Fibroblast of lung (primary cell): Measurements from ENCODE around the gene PIK3IP1. TPM values are rescaled to one million over a fixed set of nuclear protein-coding genes. Genes with fewer than 3 reads are reported as not detected.

Source experiments
- DNase-seq, 2 donors: peaks; one replicate each; pipeline versions ENCODE4 v3.0.0 to v3.0.0-alpha.2; 2010; ENCODE audit warnings: low read depth in 2 of 2
- H2AFZ ChIP-seq: 2 replicates; pipeline ENCODE4 v1.5.1; 2012; ENCODE audit warnings: low read length, control low read depth, inconsistent platforms
- H3K27ac ChIP-seq: 2 replicates; pipeline ENCODE4 v1.5.1; 2011; ENCODE audit warnings: low read length, control low read depth; ENCODE audit not compliant: insufficient read depth
- H3K27me3 ChIP-seq: 2 replicates; pipeline ENCODE4 v1.5.1; 2011; ENCODE audit warnings: mild to moderate bottlenecking, low read length; ENCODE audit not compliant: control insufficient read depth, insufficient read depth
- H3K36me3 ChIP-seq: 2 replicates; pipeline ENCODE4 v1.5.1; 2011; ENCODE audit warnings: low read length; ENCODE audit not compliant: control insufficient read depth, insufficient read depth
- H3K4me1 ChIP-seq: 2 replicates; pipeline ENCODE4 v1.5.1; 2011; ENCODE audit warnings: low read length; ENCODE audit not compliant: control insufficient read depth, insufficient read depth; ENCODE audit errors: extremely low read depth
- H3K4me2 ChIP-seq: 2 replicates; pipeline ENCODE4 v1.5.1; 2011; ENCODE audit warnings: low read length, control low read depth; ENCODE audit not compliant: insufficient read depth; ENCODE audit errors: extremely low read depth
- H3K4me3 ChIP-seq, 4 experiments: fragments of 200-600 bp in 1 of 4; sonication (generic) in 1 of 4; replicated peaks in 1 of 4; 2 replicates each; pipeline ENCODE4 v1.5.1; 2011 to 2016; ENCODE audit warnings: low read length in 4 of 4, low read depth in 3 of 4, mild to moderate bottlenecking in 3 of 4, control low read depth in 2 of 4, inconsistent platforms in 1 of 4, mixed read lengths in 1 of 4; ENCODE audit not compliant: insufficient read depth in 1 of 4; ENCODE audit errors: control extremely low read depth in 1 of 4
- H3K79me2 ChIP-seq: 2 replicates; pipeline ENCODE4 v1.5.1; 2012; ENCODE audit warnings: mild to moderate bottlenecking, low read length, inconsistent platforms; ENCODE audit not compliant: control insufficient read depth, insufficient read depth
- H3K9ac ChIP-seq: 2 replicates; pipeline ENCODE4 v1.5.1; 2011; ENCODE audit warnings: mild to moderate bottlenecking, low read length, control low read depth; ENCODE audit not compliant: insufficient read depth
- H3K9me3 ChIP-seq: 2 replicates; pipeline ENCODE4 v1.5.1; 2012; ENCODE audit warnings: low read depth, low read length; ENCODE audit not compliant: control insufficient read depth, insufficient read depth
- H4K20me1 ChIP-seq: 2 replicates; pipeline ENCODE4 v1.5.1; 2011; ENCODE audit warnings: low read length; ENCODE audit not compliant: control insufficient read depth, insufficient read depth; ENCODE audit errors: extremely low read depth
- EZH2 ChIP-seq: IDR thresholded peaks from 2 replicates; pipeline ENCODE4 v1.5.1; 2012; ENCODE audit warnings: low read length, control low read depth, mild to moderate bottlenecking; ENCODE audit errors: missing control alignments
- polyA plus RNA-seq, 2 donors: library from polyadenylated mRNA; depleted of rRNA in 1 of 2; stranded (reverse) in 1 of 2; unstranded in 1 of 2; fragments of >200 nt; gene quantifications; 2 replicates each; pipeline ENCODE4 v1.2.1, GENCODE V29; 2011 to 2012; ENCODE audit warnings: missing spikeins in 1 of 2
- total RNA-seq: library from RNA; depleted of rRNA; stranded (reverse); fragments of >200 nt; gene quantifications from 2 replicates; pipeline ENCODE4 v1.2.1, GENCODE V29; 2014
- TF ChIP-seq, protein P1 (sequence below), 2 donors: IDR thresholded peaks in 1 of 2; conservative IDR thresholded peaks in 1 of 2; 1 replicate in 1 of 2; 2 replicates in 1 of 2; pipeline ENCODE4 v1.5.1; 2011 to 2012; ENCODE audit warnings: low read length in 2 of 2, control low read depth in 1 of 2, inconsistent platforms in 1 of 2, low read depth in 1 of 2, mild to moderate bottlenecking in 1 of 2

PIK3IP1 gene
- total and polyA plus RNA-seq, 2 donors (not counting 1 experiment from before 2014, with no cell fraction given) = 32.1 to 81.6 TPM

DNA sequence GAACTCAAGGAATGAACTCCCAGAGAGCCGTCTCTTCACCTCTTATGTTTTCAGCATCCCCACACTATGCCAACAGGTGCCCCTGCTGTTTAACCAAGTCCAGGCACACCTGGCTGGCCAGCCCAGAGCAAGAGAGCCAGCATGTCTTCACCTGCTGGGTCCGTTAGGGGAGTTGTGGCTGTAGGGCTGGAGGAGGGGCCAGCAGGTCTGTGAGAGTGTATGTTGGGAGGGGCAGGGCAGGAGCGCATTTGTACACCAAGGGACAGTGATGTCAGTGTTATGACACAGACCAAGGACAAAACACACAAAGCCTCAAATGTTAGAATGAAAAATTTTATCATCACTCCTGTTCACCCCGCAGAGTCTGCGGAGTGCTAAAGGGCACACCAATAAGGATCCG lies 48.1 kb upstream of the PIK3IP1 start:
- Histone ChIP-seq H3K9ac (no peak overlapping the region), H3K4me2 (no peak overlapping the region), H3K27ac (no peak overlapping the region), H3K4me3 (no peak overlapping the region), H3K4me1 (peaks cover 12% of the 10 kb centered on the region), H4K20me1 (no peaks in the 10 kb centered on the region), H3K79me2 (no peaks in the 10 kb centered on the region), H2AFZ (no peak overlapping the region), H3K27me3 (no peaks in the 10 kb centered on the region), H3K9me3 (no peaks in the 10 kb centered on the region), H3K36me3 (peaks cover 16% of the 10 kb centered on the region)
- no peak for DNase-seq
- TF ChIP-seq EZH2 = no peak
- TF ChIP-seq, protein P1, sequence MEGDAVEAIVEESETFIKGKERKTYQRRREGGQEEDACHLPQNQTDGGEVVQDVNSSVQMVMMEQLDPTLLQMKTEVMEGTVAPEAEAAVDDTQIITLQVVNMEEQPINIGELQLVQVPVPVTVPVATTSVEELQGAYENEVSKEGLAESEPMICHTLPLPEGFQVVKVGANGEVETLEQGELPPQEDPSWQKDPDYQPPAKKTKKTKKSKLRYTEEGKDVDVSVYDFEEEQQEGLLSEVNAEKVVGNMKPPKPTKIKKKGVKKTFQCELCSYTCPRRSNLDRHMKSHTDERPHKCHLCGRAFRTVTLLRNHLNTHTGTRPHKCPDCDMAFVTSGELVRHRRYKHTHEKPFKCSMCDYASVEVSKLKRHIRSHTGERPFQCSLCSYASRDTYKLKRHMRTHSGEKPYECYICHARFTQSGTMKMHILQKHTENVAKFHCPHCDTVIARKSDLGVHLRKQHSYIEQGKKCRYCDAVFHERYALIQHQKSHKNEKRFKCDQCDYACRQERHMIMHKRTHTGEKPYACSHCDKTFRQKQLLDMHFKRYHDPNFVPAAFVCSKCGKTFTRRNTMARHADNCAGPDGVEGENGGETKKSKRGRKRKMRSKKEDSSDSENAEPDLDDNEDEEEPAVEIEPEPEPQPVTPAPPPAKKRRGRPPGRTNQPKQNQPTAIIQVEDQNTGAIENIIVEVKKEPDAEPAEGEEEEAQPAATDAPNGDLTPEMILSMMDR (conservative IDR thresholded peaks at IDR 0.05 in 1 of 2, IDR thresholded peaks at IDR 0.05 in 1 of 2; ENCODE audit: low read depth in 1 of 2, low read length in 2 of 2) = no peak

DNA sequence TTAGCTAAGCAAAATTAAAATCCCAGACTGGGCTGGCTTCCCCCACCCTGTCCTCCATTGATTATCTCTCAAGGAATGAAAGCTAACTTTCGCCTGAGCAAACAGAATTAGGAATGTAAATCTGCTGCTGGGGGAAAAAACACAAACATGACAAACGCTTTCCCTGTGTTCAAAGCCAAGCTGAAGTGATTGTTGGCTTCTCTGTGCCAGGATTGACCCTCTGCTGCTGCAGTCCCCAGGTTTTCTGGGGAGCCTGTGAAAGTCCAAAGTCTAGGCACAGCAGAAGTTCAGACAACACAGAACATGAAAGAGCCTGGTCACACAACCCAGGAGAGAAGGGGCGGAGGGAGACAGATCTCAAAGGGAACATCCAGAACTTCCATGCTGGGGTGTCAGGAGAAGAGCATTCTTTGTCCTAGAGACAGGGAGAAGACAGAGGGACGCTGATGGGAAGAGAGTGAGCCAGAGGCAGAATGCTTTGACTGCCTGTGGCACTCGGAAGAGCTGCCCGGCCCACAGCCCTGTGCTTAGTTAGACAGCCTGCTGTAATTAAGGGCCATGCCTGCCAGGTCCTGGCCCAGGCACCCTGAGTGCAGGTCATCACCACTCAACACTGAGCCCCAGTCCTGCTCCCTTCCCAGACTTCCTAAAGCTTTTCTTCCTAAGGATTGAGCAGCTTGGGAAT lies 47.0 kb upstream of the PIK3IP1 start:
- TF ChIP-seq, protein P1 (conservative IDR thresholded peaks at IDR 0.05 in 1 of 2, IDR thresholded peaks at IDR 0.05 in 1 of 2; ENCODE audit: low read depth in 1 of 2, low read length in 2 of 2) = no peak
- TF ChIP-seq EZH2 = no peak

GRCh38 chr22:31337178-31337577 lies 44.9 kb upstream of the PIK3IP1 start:
- H3K27ac ChIP-seq = no peak overlapping the region
- H3K36me3 ChIP-seq = peaks cover 17% of the 10 kb centered on the region
- H2AFZ ChIP-seq = no peak overlapping the region
- no peak overlapping the region for H3K4me2 ChIP-seq
- TF ChIP-seq, protein P1 (conservative IDR thresholded peaks at IDR 0.05 in 1 of 2, IDR thresholded peaks at IDR 0.05 in 1 of 2; ENCODE audit: low read depth in 1 of 2, low read length in 2 of 2) = no peak
- TF ChIP-seq EZH2 = no peak
- DNase-seq = no peak
- no peaks in the 10 kb centered on the region for H3K9me3 ChIP-seq
- no peak overlapping the region for H3K9ac ChIP-seq
- H3K4me1 ChIP-seq = no peaks in the 10 kb centered on the region
- H3K27me3 ChIP-seq = no peaks in the 10 kb centered on the region
- no peaks in the 10 kb centered on the region for H3K79me2 ChIP-seq
- H3K4me3 ChIP-seq = no peak overlapping the region
- no peaks in the 10 kb centered on the region for H4K20me1 ChIP-seq

More for the DNA sequence above, 47.0 kb upstream of the PIK3IP1 start:
- Histone ChIP-seq H3K9me3 (no peaks in the 10 kb centered on the region), H3K36me3 (peaks cover 17% of the 10 kb centered on the region), H3K4me3 (no peak overlapping the region), H3K9ac (no peak overlapping the region), H3K4me1 (peaks cover 12% of the 10 kb centered on the region), H3K27ac (no peak overlapping the region), H4K20me1 (no peaks in the 10 kb centered on the region), H2AFZ (no peak overlapping the region), H3K27me3 (no peaks in the 10 kb centered on the region), H3K79me2 (no peaks in the 10 kb centered on the region), H3K4me2 (no peak overlapping the region)
- no peak for DNase-seq
